HAP-1 (cell line): Measurements from ENCODE around the gene KCNMA1.
"Not testable (repeated sequence)": the region's sequence is repeated elsewhere in the genome, so short reads cannot be mapped to it uniquely, and the experiment has no call there.

ENCODE experiments used
- DNase-seq, 2 experiments: peaks; one replicate each; pipeline ENCODE4 v3.0.0-alpha.2; 2016 to 2020; ENCODE audit warnings: low spot score in 2 of 2
- H3K27me3 ChIP-seq: fragments of 250-450 bp; sonication (Bioruptor Pico); 2 replicates; pipeline ENCODE4 v1.5.1; 2020; ENCODE audit warnings: low read depth, mild to moderate bottlenecking, moderate library complexity
- H3K36me3 ChIP-seq: fragments of 250-450 bp; sonication (Bioruptor Pico); replicated peaks from 2 replicates; pipeline ENCODE4 v1.5.1; 2020; ENCODE audit warnings: mild to moderate bottlenecking
- H3K4me1 ChIP-seq: fragments of 250-450 bp; sonication (Bioruptor Pico); 2 replicates; pipeline ENCODE4 v1.5.1; 2020; ENCODE audit warnings: mild to moderate bottlenecking
- H3K4me3 ChIP-seq: fragments of 250-450 bp; sonication (Bioruptor Pico); 2 replicates; pipeline ENCODE4 v1.5.1; 2020; ENCODE audit warnings: mild to moderate bottlenecking, moderate library complexity
- H3K9me3 ChIP-seq: fragments of 250-450 bp; sonication (Bioruptor Pico); 2 replicates; pipeline ENCODE4 v1.5.1; 2020; ENCODE audit warnings: mild to moderate bottlenecking, moderate library complexity
- in situ Hi-C: fragments of 300-500 bp; cut with MboI; formaldehyde crosslinking; loops from 3 replicates; pipeline ENCODE4 v1.14.3; 2020; ENCODE audit warnings: low sequenced_read_pairs, inconsistent platforms, mixed read lengths

Gene KCNMA1

GRCh38 chr10:77347052-77347451 lies 290.6 kb downstream of the KCNMA1 start:
- no peak for DNase-seq
- in situ Hi-C loops, result no loop called here

GRCh38 chr10:77341055-77341454 lies 296.6 kb downstream of the KCNMA1 start:
- no peaks in the 10 kb centered on the region for H3K27me3 ChIP-seq
- H3K9me3 ChIP-seq, result no peaks in the 10 kb centered on the region
- no peaks in the 10 kb centered on the region for H3K4me1 ChIP-seq
- no peak overlapping the region for H3K4me3 ChIP-seq
- no peaks in the 10 kb centered on the region for H3K36me3 ChIP-seq
- no peak for DNase-seq
- in situ Hi-C loops, result no loop called here

More at GRCh38 chr10:77347052-77347451, 290.6 kb downstream of the KCNMA1 start:
- Histone ChIP-seq H3K4me1 (no peaks in the 10 kb centered on the region), H3K36me3 (no peaks in the 10 kb centered on the region), H3K9me3 (no peaks in the 10 kb centered on the region), H3K27me3 (no peaks in the 10 kb centered on the region), H3K4me3 (no peak overlapping the region)

- H3K4me1 ChIP-seq, DNase-seq, H3K4me3 ChIP-seq, H3K27me3 ChIP-seq, H3K9me3 ChIP-seq, H3K36me3 ChIP-seq, in situ Hi-C loops: not testable (repeated sequence)
Observed at GRCh38 chr10:77339872-77340271, 297.7 kb downstream of the KCNMA1 start.

- DNase-seq, result no peak
- Histone ChIP-seq H3K4me1 (no peaks in the 10 kb centered on the region), H3K27me3 (no peaks in the 10 kb centered on the region), H3K36me3 (no peaks in the 10 kb centered on the region), H3K4me3 (no peak overlapping the region), H3K9me3 (no peaks in the 10 kb centered on the region)
- in situ Hi-C loops, result no loop called here
Observed at GRCh38 chr10:77339166-77339565, 298.4 kb downstream of the KCNMA1 start.

GRCh38 chr10:77338143-77338542 lies 299.5 kb downstream of the KCNMA1 start:
- Histone ChIP-seq H3K4me3 (no peak overlapping the region), H3K4me1 (no peaks in the 10 kb centered on the region), H3K27me3 (no peaks in the 10 kb centered on the region), H3K9me3 (no peaks in the 10 kb centered on the region), H3K36me3 (no peaks in the 10 kb centered on the region)
- in situ Hi-C loops, result no loop called here
- DNase-seq, result no peak

GRCh38 chr10:77334501-77334900 lies 303.1 kb downstream of the KCNMA1 start:
- DNase-seq, result no peak
- Histone ChIP-seq H3K27me3 (no peaks in the 10 kb centered on the region), H3K4me3 (no peak overlapping the region), H3K9me3 (no peaks in the 10 kb centered on the region), H3K4me1 (no peaks in the 10 kb centered on the region), H3K36me3 (no peaks in the 10 kb centered on the region)
- in situ Hi-C loops, result no loop called here

GRCh38 chr10:77333610-77334340 lies 303.8 kb downstream of the KCNMA1 start:
- H3K27me3 ChIP-seq, result no peaks in the 10 kb centered on the region
- H3K9me3 ChIP-seq, result no peaks in the 10 kb centered on the region
- no peak for DNase-seq
- no peak overlapping the region for H3K4me3 ChIP-seq
- in situ Hi-C loops, result no loop called here
- H3K4me1 ChIP-seq, result no peaks in the 10 kb centered on the region
- H3K36me3 ChIP-seq, result no peaks in the 10 kb centered on the region

- DNase-seq, result no peak
- H3K9me3 ChIP-seq, result no peaks in the 10 kb centered on the region
- no peaks in the 10 kb centered on the region for H3K27me3 ChIP-seq
- in situ Hi-C loops, result no loop called here
- H3K4me3 ChIP-seq, result no peak overlapping the region
- no peaks in the 10 kb centered on the region for H3K4me1 ChIP-seq
- no peaks in the 10 kb centered on the region for H3K36me3 ChIP-seq
Observed at GRCh38 chr10:77332256-77332655, 305.4 kb downstream of the KCNMA1 start.

GRCh38 chr10:77328272-77328816 lies 309.3 kb downstream of the KCNMA1 start:
- DNase-seq, result peak; percentile 5 to 43
- no peaks in the 10 kb centered on the region for H3K27me3 ChIP-seq

GRCh38 chr10:77325233-77325537 lies 312.4 kb downstream of the KCNMA1 start:
- Histone ChIP-seq H3K9me3 (no peaks in the 10 kb centered on the region), H3K4me3 (no peak overlapping the region), H3K27me3 (no peaks in the 10 kb centered on the region), H3K36me3 (no peaks in the 10 kb centered on the region), H3K4me1 (no peaks in the 10 kb centered on the region)
- in situ Hi-C loops, result no loop called here
- DNase-seq, result no peak

More at GRCh38 chr10:77328272-77328816, 309.3 kb downstream of the KCNMA1 start:
- Histone ChIP-seq H3K4me3 (no peak overlapping the region), H3K9me3 (no peaks in the 10 kb centered on the region), H3K4me1 (no peaks in the 10 kb centered on the region), H3K36me3 (no peaks in the 10 kb centered on the region)
- in situ Hi-C loops, result no loop called here

GRCh38 chr10:77321838-77322237 lies 315.8 kb downstream of the KCNMA1 start:
- Histone ChIP-seq H3K4me3 (no peak overlapping the region), H3K4me1 (no peaks in the 10 kb centered on the region), H3K9me3 (no peaks in the 10 kb centered on the region), H3K27me3 (no peaks in the 10 kb centered on the region), H3K36me3 (no peaks in the 10 kb centered on the region)
- no peak for DNase-seq
- in situ Hi-C loops, result no loop called here

- Histone ChIP-seq H3K27me3 (no peaks in the 10 kb centered on the region), H3K36me3 (no peaks in the 10 kb centered on the region), H3K4me3 (no peak overlapping the region), H3K9me3 (no peaks in the 10 kb centered on the region), H3K4me1 (no peaks in the 10 kb centered on the region)
- in situ Hi-C loops, result no loop called here
- DNase-seq, result no peak
Observed at GRCh38 chr10:77320971-77321471, 316.6 kb downstream of the KCNMA1 start.

GRCh38 chr10:77319557-77319956 lies 318.1 kb downstream of the KCNMA1 start:
- H3K36me3 ChIP-seq, result no peaks in the 10 kb centered on the region

GRCh38 chr10:77318739-77319138 lies 318.9 kb downstream of the KCNMA1 start:
- no peaks in the 10 kb centered on the region for H3K36me3 ChIP-seq
- no peaks in the 10 kb centered on the region for H3K9me3 ChIP-seq
- no peak overlapping the region for H3K4me3 ChIP-seq
- no peak for DNase-seq
- in situ Hi-C loops, result no loop called here
- no peaks in the 10 kb centered on the region for H3K4me1 ChIP-seq
- H3K27me3 ChIP-seq, result no peaks in the 10 kb centered on the region

More at GRCh38 chr10:77319557-77319956, 318.1 kb downstream of the KCNMA1 start:
- Histone ChIP-seq H3K27me3 (no peaks in the 10 kb centered on the region), H3K4me1 (no peaks in the 10 kb centered on the region), H3K9me3 (no peaks in the 10 kb centered on the region), H3K4me3 (no peak overlapping the region)
- no peak for DNase-seq
- in situ Hi-C loops, result no loop called here
